GM23248 (cell line): Measurements from ENCODE around the gene PDE4C. TPM values are rescaled to one million over a fixed set of nuclear protein-coding genes. Genes with fewer than 3 reads are reported as not detected.
A peak's percentile ranks its signal among the peaks of the same experiment; 100 is the strongest.

ENCODE experiments used
- DNase-seq: peaks from one replicate; pipeline ENCODE4 v3.0.0-alpha.2; 2015
- H2AFZ ChIP-seq: fragments of 200-600 bp; sonication (generic); 2 replicates; pipeline ENCODE4 v1.6.1; 2016; ENCODE audit warnings: antibody characterized with exemption
- H3F3A ChIP-seq: fragments of 200-600 bp; sonication (generic); 2 replicates; pipeline ENCODE4 v1.6.1; 2016; ENCODE audit warnings: mild to moderate bottlenecking, antibody characterized with exemption, mixed run types; ENCODE audit not compliant: insufficient read depth
- H3K27ac ChIP-seq: fragments of 200-600 bp; sonication (generic); 2 replicates; pipeline ENCODE4 v1.5.1; 2016; ENCODE audit warnings: mild to moderate bottlenecking
- H3K27me3 ChIP-seq: fragments of 200-600 bp; sonication (generic); replicated peaks from 2 replicates; pipeline ENCODE4 v1.6.1; 2016; ENCODE audit warnings: mild to moderate bottlenecking; ENCODE audit not compliant: insufficient read depth
- H3K36me3 ChIP-seq: fragments of 200-600 bp; sonication (generic); 2 replicates; pipeline ENCODE4 v1.6.1; 2016; ENCODE audit warnings: low read depth, mild to moderate bottlenecking
- H3K4me1 ChIP-seq: fragments of 200-600 bp; sonication (generic); 2 replicates; pipeline ENCODE4 v1.6.1; 2016; ENCODE audit warnings: mild to moderate bottlenecking; ENCODE audit not compliant: insufficient read depth
- H3K4me2 ChIP-seq: fragments of 200-600 bp; sonication (generic); one replicate; pipeline ENCODE4 v1.6.1; 2016; ENCODE audit warnings: mild to moderate bottlenecking; ENCODE audit not compliant: unreplicated experiment
- H3K4me3 ChIP-seq: fragments of 200-600 bp; sonication (generic); 2 replicates; pipeline ENCODE4 v1.5.1; 2016; ENCODE audit warnings: mild to moderate bottlenecking
- H3K79me2 ChIP-seq: fragments of 200-600 bp; sonication (generic); 2 replicates; pipeline ENCODE4 v1.6.1; 2016; ENCODE audit warnings: mild to moderate bottlenecking; ENCODE audit not compliant: insufficient read depth
- H3K9ac ChIP-seq: fragments of 200-600 bp; sonication (generic); 2 replicates; pipeline ENCODE4 v1.6.1; 2016; ENCODE audit warnings: mild to moderate bottlenecking
- H3K9me2 ChIP-seq: fragments of 200-600 bp; sonication (generic); 2 replicates; pipeline ENCODE4 v1.6.1; 2016; ENCODE audit warnings: mixed run types, mild to moderate bottlenecking, moderate library complexity; ENCODE audit not compliant: insufficient read depth
- H3K9me3 ChIP-seq: fragments of 200-600 bp; sonication (generic); one replicate; pipeline ENCODE4 v1.6.1; 2017; ENCODE audit warnings: low read depth
- H4K20me1 ChIP-seq: fragments of 200-600 bp; sonication (generic); 2 replicates; pipeline ENCODE4 v1.6.0; 2016; ENCODE audit not compliant: insufficient read depth
- EZH2 ChIP-seq: fragments of 200-600 bp; sonication (generic); IDR thresholded peaks from 2 replicates; pipeline ENCODE4 v1.6.1; 2018; ENCODE audit warnings: antibody characterized with exemption, mild to moderate bottlenecking; ENCODE audit not compliant: insufficient read depth, poor library complexity, severe bottlenecking
- EZH2phosphoT487 ChIP-seq: fragments of 200-600 bp; sonication (generic); IDR thresholded peaks from 2 replicates; pipeline ENCODE4 v1.6.1; 2018; ENCODE audit warnings: antibody characterized with exemption, moderate library complexity, mild to moderate bottlenecking, low read depth; ENCODE audit not compliant: insufficient read depth
- WGBS, 2 experiments: methylation state at CpG; one replicate each; pipeline ENCODE4 v1.1.6; 2015 to 2017; ENCODE audit warnings: low lambda C conversion rate in 2 of 2, low coverage in 1 of 2; ENCODE audit errors: missing lambda C conversion rate in 2 of 2; 5-methylcytosine and 5-hydroxymethylcytosine counted together
- in situ Hi-C: fragments of 300-500 bp; cut with MboI; formaldehyde crosslinking; loops from 2 replicates; pipeline ENCODE4 v1.15.0; 2020
- polyA plus RNA-seq: library from polyadenylated mRNA; unstranded; fragments of >200 nt; fragmentation: Nextera tagmentation; extraction: Ambion mirVana; gene quantifications from 2 replicates; pipeline ENCODE4 v1.2.1, GENCODE V29; 2016
- total RNA-seq: library from RNA; depleted of rRNA; stranded (reverse); fragments of >200 nt; shearing (Covaris generic); gene quantifications from 2 replicates; pipeline ENCODE4 v1.2.3, GENCODE V29; 2014; rRNA removed

PDE4C gene
- total RNA-seq (under 0.01 and 0.22 TPM in 2 replicates), polyA plus RNA-seq (0.40 and 1.0 TPM in 2 replicates)

DNA sequence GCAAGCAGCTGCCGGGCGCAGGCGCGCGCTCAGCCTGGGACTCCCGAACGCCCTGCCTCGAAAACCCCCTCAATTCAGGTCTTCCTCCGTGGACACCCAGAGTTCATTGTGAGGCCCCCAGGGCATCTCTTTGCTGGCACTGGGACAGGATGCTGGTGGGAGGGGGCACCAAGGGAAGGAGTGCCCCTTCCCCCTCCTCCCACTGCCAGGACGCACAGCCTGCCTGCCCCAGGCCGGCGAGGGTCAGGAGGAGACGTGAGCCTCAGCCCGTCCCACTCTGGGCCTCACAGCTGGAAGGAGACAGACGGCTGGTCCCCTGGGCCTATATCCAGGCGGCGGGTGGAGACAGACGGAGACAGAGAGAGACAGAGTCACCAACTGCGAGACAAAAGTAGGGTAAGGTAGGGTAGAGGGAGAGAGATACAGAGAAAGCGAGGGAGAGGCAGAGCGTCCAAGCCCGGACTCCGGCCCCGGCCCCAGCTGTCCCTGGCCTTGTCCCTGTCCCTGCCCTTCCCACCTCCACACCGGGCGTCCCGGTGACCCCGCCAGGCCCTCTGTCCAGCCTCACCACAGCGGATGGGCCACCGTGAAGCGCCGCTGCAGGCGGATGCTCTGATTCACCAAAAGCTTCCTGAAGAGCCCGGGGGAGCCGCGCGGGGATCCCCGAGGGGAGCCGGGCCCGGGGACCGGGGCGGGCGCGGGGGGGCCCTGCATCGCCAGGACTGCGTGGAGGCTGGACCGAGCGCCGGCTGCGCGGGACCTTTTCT lies at the start of gene PDE4C:
Gene PDE4C (minus strand): TSS at position 737 of the 767 bp plus-strand sequence. CDS start 23 bp downstream, at position 714.
- Histone ChIP-seq H3K27ac (no peak within 1 kb of the TSS), H3K36me3 (no peaks in the 10 kb centered on the region), H3K9ac (no peak within 1 kb of the TSS), H4K20me1 (no peaks in the 10 kb centered on the region), H3K4me2 (peak within 1 kb of the TSS; percentile 28), H3K4me1 (no peaks in the 10 kb centered on the region), H3K79me2 (no peaks in the 10 kb centered on the region), H3K9me2 (no peaks in the 10 kb centered on the region), H3K4me3 (no peak within 1 kb of the TSS), H3F3A (no peaks in the 10 kb centered on the region), H3K27me3 (0 out of 2 replicates have a peak, but pooled peaks cover 4% of the 10 kb centered on the region), H2AFZ (no peak within 1 kb of the TSS; the same call in 1 of the 2 replicates), H3K9me3 (no peaks in the 10 kb centered on the region)
- in situ Hi-C loops: no loop called here
- peak; percentile 48 for DNase-seq
- 4 to 7% methylated on average over 31 to 51 of the region's 51 CpGs for WGBS, 2 experiments
- TF ChIP-seq EZH2phosphoT487 (no peak), EZH2 (no peak)

DNA sequence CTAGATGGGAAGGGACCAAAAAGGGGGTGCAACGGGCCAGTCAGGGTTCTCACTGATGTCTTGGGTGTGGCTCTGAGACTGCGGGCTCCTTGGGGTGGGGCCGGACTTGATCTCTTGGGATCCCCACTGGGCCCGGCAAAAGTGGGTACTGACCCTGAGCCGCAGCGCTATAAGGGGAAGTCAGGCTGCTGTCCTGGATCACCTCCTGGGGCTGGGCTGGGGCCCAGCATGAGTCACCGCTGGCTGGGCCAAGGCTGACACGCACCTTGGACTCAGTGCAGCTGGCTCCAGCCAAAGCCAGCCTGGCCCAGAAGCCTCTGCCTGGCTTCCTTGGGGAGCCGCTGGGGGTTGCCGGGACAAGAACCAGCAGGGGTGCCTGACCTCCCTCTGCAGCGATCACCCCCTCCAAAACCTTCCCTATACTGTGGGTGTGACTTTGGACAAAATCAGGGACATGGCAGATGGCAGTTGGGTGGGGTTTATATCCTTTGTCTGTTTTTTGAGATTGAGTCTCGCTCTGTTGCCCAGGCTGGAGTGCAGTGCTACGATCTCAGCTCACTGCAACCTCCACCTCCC lies 48.6 kb upstream of the PDE4C start:
- Histone ChIP-seq H3K36me3 (peaks cover 8% of the 10 kb centered on the region), H3K27ac (peak overlapping the region; percentile 88), H3K4me3 (peak overlapping the region; percentile 9; the same call in 1 of the 2 replicates), H3F3A (peaks cover 27% of the 10 kb centered on the region), H3K9ac (peak overlapping the region; percentile 74), H3K9me3 (no peaks in the 10 kb centered on the region), H3K27me3 (no peaks in the 10 kb centered on the region), H3K4me1 (peaks cover 28% of the 10 kb centered on the region), H4K20me1 (peaks cover 8% of the 10 kb centered on the region; the same call in 1 of the 2 replicates), H3K9me2 (no peaks in the 10 kb centered on the region), H3K4me2 (peak overlapping the region; percentile 40), H2AFZ (no peak overlapping the region), H3K79me2 (peaks cover 59% of the 10 kb centered on the region)
- peak; percentile 96 for DNase-seq
- 5 to 6% methylated on average over 13 of the region's 13 CpGs for WGBS, 2 experiments
- no peak for TF ChIP-seq EZH2
- TF ChIP-seq EZH2phosphoT487: no peak
- in situ Hi-C loops: loop anchor here (5.0 kb wide), 1 partner anchor 47 kb away; the partner anchor contains the start of gene LSM4

DNA sequence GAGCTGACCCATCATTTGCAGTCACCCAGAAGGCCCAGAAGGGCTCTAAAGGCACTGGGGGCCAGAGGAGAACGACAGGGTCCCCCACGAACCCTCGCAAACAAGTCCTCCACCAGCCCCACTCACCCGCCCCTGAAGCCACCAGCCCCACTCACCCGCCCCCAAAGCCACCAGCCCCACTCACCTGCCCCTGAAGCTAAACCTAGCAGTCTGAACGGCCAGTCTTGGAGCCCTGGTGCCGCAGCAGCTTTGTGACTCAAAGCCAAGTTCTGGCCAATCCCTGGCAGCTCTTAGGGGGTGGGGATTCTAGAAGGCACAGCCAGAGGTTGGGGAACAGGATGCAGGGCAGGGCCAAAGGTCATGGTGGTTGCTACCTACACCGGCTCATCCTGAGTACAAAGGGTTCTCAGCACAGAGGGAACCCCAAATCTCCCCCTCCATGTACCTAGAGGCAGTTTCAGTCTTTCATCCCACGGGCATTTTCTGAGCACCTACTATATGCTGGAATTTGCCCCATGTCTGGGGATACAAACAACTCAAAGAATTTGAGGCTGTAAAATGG lies 48.1 kb upstream of the PDE4C start, which contains the start of gene IQCN:
Gene IQCN (minus strand): TSS at position 234 of the 562 bp plus-strand sequence. CDS start 4,974 bp downstream, outside the sequence.
- Histone ChIP-seq H3K79me2 (peaks cover 54% of the 10 kb centered on the region), H3F3A (peaks cover 31% of the 10 kb centered on the region), H3K36me3 (peaks cover 8% of the 10 kb centered on the region), H2AFZ (no peak within 1 kb of the TSS), H3K9me3 (no peaks in the 10 kb centered on the region), H3K4me2 (peak within 1 kb of the TSS; percentile 40), H3K27ac (peak within 1 kb of the TSS; percentile 88), H4K20me1 (peaks cover 8% of the 10 kb centered on the region; the same call in 1 of the 2 replicates), H3K9ac (peak within 1 kb of the TSS; percentile 74), H3K9me2 (no peaks in the 10 kb centered on the region), H3K4me3 (peak within 1 kb of the TSS; percentile 9; the same call in 1 of the 2 replicates), H3K4me1 (peaks cover 28% of the 10 kb centered on the region), H3K27me3 (no peaks in the 10 kb centered on the region)
- TF ChIP-seq EZH2phosphoT487: no peak
- no peak for TF ChIP-seq EZH2
- in situ Hi-C loops: no loop called here
- 56 to 58% methylated on average over 7 to 9 of the region's 9 CpGs for WGBS, 2 experiments
- DNase-seq: peak; percentile 59

DNA sequence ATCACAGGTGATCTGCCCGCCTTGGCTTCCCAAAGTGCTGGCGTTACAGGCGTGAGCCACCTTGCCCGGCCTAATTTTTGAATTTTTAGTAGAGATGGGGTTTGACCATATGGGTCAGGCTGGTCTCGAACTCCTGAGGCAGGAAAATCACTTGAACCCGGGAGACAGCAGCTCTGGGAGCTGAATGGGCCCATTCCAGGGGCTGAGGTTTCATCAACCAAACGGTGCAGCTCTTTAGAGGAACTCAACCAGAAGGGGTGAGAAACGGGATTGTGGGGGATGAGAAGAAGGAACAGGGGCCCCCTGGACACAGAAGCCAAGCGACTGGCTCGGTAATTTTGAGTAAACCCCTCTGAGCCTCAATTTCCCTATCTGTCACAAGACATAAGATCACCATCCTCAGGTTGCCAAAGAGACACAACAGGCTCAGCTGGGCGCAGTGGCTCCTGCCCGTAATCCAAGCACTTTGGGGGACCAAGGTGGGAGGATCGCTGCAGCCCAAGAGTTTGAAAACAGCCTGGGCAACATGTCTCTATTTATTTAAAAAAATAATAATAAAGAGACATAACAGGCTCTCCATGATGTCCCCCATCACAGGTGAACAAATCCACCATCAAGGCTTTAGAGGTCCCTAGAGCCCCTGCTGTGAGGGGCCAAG lies 47.5 kb upstream of the PDE4C start:
- Histone ChIP-seq H3K4me2 (no peak overlapping the region), H3K9me2 (no peaks in the 10 kb centered on the region), H3K36me3 (peaks cover 3% of the 10 kb centered on the region), H3K4me3 (no peak overlapping the region), H3K79me2 (peaks cover 48% of the 10 kb centered on the region), H2AFZ (no peak overlapping the region), H3K27ac (no peak overlapping the region; the same call in 1 of the 2 replicates), H3K27me3 (no peaks in the 10 kb centered on the region), H3K9me3 (no peaks in the 10 kb centered on the region), H4K20me1 (peaks cover 2% of the 10 kb centered on the region; the same call in 1 of the 2 replicates), H3F3A (peaks cover 25% of the 10 kb centered on the region), H3K9ac (no peak overlapping the region), H3K4me1 (peaks cover 25% of the 10 kb centered on the region)
- in situ Hi-C loops: no loop called here
- no peak for TF ChIP-seq EZH2phosphoT487
- no peak for TF ChIP-seq EZH2
- no peak for DNase-seq
- WGBS, 2 experiments: 93 to 96% methylated on average over 13 of the region's 13 CpGs
